NB4 (cell line): ENCODE data around the gene MYO1E.

Experiments used
- CTCF ChIP-seq: IDR thresholded peaks from one replicate; pipeline ENCODE4 v1.5.1; 2012; ENCODE audit warnings: low read depth, low read length
- MAX ChIP-seq: IDR thresholded peaks from 2 replicates; pipeline ENCODE4 v1.6.1; 2011; ENCODE audit warnings: low read depth, low read length
- POLR2A ChIP-seq: IDR thresholded peaks from 2 replicates; pipeline ENCODE4 v1.6.1; 2011; ENCODE audit warnings: mild to moderate bottlenecking; ENCODE audit not compliant: insufficient read length; ENCODE audit errors: extremely low read depth

- TF ChIP-seq CTCF (no peak), POLR2A (no peak), MAX (no peak)
These were observed 18.7 kb downstream of the MYO1E start for GRCh38 chr15:59353994-59354416.
